Mucosa of rectum (tissue), 2 donors: ENCODE results near the gene CLDND1.

Experiments
- H3K27ac ChIP-seq, 2 donors: one replicate each; pipeline ENCODE4 v1.7.0; 2013; ENCODE audit warnings: inconsistent platforms in 2 of 2, low read depth in 2 of 2, low read length in 2 of 2
- H3K27me3 ChIP-seq, 2 donors: one replicate each; pipeline ENCODE4 v1.7.0; 2013; ENCODE audit warnings: low read length in 2 of 2; ENCODE audit not compliant: control insufficient read depth in 2 of 2, insufficient read depth in 2 of 2
- H3K36me3 ChIP-seq, 2 donors: one replicate each; pipeline ENCODE4 v1.7.0; 2013; ENCODE audit warnings: low read length in 2 of 2; ENCODE audit not compliant: control insufficient read depth in 2 of 2, insufficient read depth in 2 of 2
- H3K4me1 ChIP-seq, 2 donors: one replicate each; pipeline ENCODE4 v1.7.0; 2013; ENCODE audit warnings: low read length in 2 of 2, mild to moderate bottlenecking in 1 of 2; ENCODE audit not compliant: control insufficient read depth in 2 of 2, insufficient read depth in 2 of 2
- H3K4me3 ChIP-seq, 2 donors: one replicate each; pipeline ENCODE4 v1.7.0; 2013; ENCODE audit warnings: low read length in 2 of 2
- H3K9ac ChIP-seq, 2 donors: one replicate each; pipeline ENCODE4 v1.7.0; 2013; ENCODE audit warnings: low read length in 2 of 2, low read depth in 1 of 2, mild to moderate bottlenecking in 1 of 2
- H3K9me3 ChIP-seq, 2 donors: one replicate each; pipeline ENCODE4 v1.7.0; 2013; ENCODE audit warnings: low read length in 2 of 2; ENCODE audit not compliant: control insufficient read depth in 2 of 2
- donor health status: healthy.
- donor health status: Normal muscosa, but diverticular disease.

Gene CLDND1

DNA sequence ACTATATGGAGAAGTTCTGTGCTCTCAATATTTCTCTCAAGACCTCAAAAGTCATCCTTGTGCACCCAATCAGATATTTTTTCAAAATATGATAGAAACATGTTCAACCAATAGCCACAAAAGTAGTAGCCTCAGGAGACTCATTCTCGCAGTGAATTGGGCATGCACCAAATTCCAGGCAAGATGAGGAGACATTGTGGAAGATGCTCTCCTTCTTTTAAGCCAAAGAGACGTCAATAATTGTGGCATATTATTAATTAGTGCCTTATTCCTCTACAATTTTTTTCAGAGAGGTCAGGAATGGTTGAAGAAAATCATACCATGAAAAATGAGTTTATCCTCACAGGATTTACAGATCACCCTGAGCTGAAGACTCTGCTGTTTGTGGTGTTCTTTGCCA, 25.3 kb downstream of the CLDND1 start, which contains the start of gene OR5K2:
OR5K2 (plus strand) TSS at position 301 of the 400 bp plus-strand sequence; CDS start at position 301, 0 bp downstream.
- Histone ChIP-seq H3K4me1 (no peaks in the 10 kb centered on the region), H3K4me3 (no peak within 1 kb of the TSS), H3K27me3 (no peaks in the 10 kb centered on the region), H3K27ac (no peak within 1 kb of the TSS), H3K9me3 (no peaks in the 10 kb centered on the region), H3K36me3 (no peaks in the 10 kb centered on the region), H3K9ac (no peak within 1 kb of the TSS)

DNA sequence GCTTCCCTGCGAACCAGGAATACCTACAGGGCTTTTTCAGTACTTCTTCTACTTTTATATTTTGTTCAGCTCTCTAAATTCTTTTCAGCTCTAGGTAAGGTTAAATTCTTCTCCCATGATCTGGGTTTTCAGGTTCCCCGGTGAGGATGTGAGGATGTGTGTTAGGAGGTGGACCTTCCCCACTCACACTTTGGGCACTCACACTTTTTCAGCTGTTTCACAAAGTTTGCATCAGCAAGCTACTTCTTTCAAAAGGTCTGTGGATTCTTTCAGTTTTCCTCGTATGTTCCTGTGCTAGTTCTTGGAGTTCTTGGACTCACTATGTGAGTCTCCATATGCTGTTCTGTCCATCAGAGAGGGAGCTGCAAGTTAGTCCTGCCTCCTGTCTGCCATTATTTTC, 39.1 kb downstream of the CLDND1 start:
- Histone ChIP-seq H3K4me1 (no peaks in the 10 kb centered on the region), H3K27me3 (no peaks in the 10 kb centered on the region), H3K4me3 (no peak overlapping the region), H3K27ac (no peak overlapping the region), H3K9me3 (peaks cover 0 to 5% of the 10 kb centered on the region in 2 donors), H3K9ac (no peak overlapping the region), H3K36me3 (no peaks in the 10 kb centered on the region)

DNA sequence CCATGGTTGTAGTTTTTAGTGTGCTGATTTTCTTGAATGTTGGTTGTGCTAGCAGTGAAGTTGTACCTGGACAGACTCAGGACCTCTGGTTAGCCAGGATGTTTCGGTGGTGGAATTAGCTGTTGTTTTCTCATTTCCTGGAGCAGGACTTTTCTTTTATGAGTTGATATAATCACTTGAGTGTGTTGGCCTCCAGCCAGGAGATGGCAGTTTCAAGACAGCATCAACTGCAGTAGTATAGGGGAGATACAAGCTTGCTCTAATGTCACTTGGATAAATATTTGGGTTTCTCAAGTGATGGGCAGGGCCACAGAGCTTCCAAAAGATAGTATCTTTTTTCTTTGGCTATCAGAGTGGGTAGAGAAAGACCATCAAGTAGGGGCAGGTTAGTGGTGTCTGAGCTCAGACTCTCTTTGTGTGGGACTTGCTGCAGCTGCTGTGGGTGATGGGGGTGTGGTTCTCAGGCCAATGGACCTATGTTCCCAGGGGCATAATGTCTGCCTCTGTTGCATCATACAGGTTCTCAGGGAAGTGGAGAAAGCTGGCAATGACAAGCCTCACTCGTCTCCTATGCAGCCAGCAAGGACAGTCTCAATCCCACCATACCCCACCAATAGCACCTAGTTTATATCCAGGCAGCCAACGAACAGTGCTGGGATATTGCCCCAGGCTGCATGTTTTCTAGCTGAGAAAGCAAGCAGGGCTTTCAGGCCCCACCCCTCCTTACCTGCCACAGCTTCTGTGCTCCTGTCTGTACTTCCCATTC, 39.8 kb downstream of the CLDND1 start:
- Histone ChIP-seq H3K9me3 (peaks cover 0 to 5% of the 10 kb centered on the region in 2 donors), H3K9ac (no peak overlapping the region), H3K27me3 (no peaks in the 10 kb centered on the region)

More for the DNA sequence above, 39.8 kb downstream of the CLDND1 start:
- H3K4me1 ChIP-seq, result no peaks in the 10 kb centered on the region
- H3K4me3 ChIP-seq, result no peak overlapping the region
- no peak overlapping the region for H3K27ac ChIP-seq
- H3K36me3 ChIP-seq, result no peaks in the 10 kb centered on the region
